ENCODE results near the gene LTC4S.

DNA sequence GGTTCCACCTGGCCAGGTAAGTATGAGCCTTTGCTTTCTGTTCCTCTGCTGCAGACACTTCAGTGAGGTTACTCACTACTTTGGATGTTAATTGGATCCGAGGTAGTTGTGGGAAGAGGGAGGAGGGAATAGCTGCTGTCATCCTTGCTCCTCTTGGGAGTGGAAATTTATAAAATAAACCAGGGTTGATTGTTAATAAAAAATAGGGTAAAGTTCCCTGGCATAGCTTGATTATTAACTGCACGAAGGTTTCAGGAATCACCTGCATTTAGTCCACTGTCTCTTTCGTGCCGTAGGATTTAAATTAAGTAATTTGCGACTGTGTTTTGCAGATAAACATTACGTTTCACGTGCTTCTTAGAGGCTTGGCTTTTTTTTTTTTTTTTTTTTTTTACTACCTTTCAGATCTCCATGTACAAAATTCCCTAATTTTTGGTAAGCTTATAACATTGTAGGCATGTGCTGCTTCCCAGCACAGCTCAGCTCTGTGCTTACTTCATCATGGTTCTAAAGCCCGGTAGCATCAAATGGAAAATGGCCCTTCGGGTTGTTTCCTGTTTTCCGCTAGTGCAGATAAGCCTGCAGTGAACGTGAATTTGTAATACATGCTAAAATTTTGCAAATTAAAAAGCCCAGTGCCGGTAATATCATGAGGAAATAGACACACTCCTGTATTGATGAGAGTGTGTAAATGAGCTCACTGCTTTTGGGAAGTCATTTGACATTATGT lies 26.9 kb upstream of the LTC4S start:
- TF ChIP-seq, protein P1, sequence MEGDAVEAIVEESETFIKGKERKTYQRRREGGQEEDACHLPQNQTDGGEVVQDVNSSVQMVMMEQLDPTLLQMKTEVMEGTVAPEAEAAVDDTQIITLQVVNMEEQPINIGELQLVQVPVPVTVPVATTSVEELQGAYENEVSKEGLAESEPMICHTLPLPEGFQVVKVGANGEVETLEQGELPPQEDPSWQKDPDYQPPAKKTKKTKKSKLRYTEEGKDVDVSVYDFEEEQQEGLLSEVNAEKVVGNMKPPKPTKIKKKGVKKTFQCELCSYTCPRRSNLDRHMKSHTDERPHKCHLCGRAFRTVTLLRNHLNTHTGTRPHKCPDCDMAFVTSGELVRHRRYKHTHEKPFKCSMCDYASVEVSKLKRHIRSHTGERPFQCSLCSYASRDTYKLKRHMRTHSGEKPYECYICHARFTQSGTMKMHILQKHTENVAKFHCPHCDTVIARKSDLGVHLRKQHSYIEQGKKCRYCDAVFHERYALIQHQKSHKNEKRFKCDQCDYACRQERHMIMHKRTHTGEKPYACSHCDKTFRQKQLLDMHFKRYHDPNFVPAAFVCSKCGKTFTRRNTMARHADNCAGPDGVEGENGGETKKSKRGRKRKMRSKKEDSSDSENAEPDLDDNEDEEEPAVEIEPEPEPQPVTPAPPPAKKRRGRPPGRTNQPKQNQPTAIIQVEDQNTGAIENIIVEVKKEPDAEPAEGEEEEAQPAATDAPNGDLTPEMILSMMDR (conservative IDR thresholded peaks at IDR 0.05; ENCODE audit: low read length): no peak
- TF ChIP-seq EZH2phosphoT487 (IDR thresholded peaks at IDR 0.05; ENCODE audit: borderline replicate concordance, low read depth, low read length): no peak
